Neural progenitor cell (in vitro differentiated cells): Measurements from ENCODE around the gene UBE2D2.

Experiments
- CTCF ChIP-seq: fragments of 200-600 bp; sonication (generic); IDR thresholded peaks from 2 replicates; pipeline ENCODE4 v1.5.1; 2017; ENCODE audit warnings: antibody characterized with exemption, mild to moderate bottlenecking
- EZH2 ChIP-seq: fragments of 200-600 bp; sonication (generic); IDR thresholded peaks from 2 replicates; pipeline ENCODE4 v1.6.1; 2017; ENCODE audit warnings: antibody characterized with exemption, mild to moderate bottlenecking, moderate library complexity
- EZH2phosphoT487 ChIP-seq: fragments of 200-600 bp; sonication (generic); IDR thresholded peaks from 2 replicates; pipeline ENCODE4 v1.6.1; 2017; ENCODE audit warnings: antibody characterized with exemption

GRCh38 chr5:139634028-139634325, 72.8 kb downstream of the UBE2D2 start:
- no peak for TF ChIP-seq CTCF
- TF ChIP-seq EZH2: no peak
- TF ChIP-seq EZH2phosphoT487: no peak
